ENCODE results near the gene ARHGAP31.

The ARHGAP31 gene

DNA sequence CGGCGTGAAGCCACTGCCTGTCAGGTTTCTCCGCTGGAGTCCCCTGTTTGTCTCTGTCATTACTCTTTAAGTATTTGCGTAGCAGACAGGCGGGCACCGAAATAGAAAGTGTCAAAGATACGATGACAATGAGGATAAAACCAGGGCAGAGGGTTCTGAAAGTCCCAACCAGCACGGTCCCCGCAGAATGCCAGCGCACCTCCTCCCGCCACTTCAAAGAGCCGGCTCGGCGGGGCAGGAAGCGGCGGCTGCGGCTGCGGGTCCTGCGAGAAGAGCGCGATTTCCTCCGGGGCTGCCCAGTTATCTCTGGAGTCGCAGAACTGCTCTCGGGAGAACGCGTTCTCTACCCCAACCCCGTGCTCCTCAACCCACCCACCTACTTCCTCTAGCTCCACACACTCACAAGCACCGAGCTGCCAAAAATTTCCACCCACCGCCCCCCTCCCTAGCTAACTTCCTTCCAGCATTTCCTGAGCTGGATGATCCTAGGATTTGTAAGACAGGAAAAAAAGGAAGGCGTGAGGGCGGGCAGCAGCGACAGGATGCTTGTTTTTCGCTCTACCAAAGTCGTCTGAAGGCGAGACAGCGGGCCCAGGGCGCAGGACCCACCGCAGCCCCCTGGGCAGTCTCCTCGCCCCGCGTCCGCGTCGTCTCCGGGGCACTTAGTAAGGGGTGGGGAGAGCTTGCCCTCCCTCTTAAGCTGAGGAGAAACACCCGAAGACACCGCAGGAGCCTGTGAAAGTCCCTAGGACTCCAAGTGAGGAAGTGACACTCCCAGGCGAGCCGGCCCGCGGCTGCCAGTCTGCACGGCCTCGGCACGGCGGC is at the start of gene ARHGAP31:
Gene ARHGAP31, plus strand, starts transcription at position 513 of the 825 bp plus-strand sequence. CDS start 522 bp downstream, outside the sequence.
- peak; percentile 39 for DNase-seq (ENCODE audit: low read depth)
- no peak for TF ChIP-seq CTCF (IDR thresholded peaks at IDR 0.05; ENCODE audit: low read depth, low read length, missing control alignments)
- H3K4me3 ChIP-seq (ENCODE audit: low read depth, low read length) = peak within 1 kb of the TSS; percentile 80
- in situ Hi-C loops (cut with HindIII; ENCODE audit: low sequenced_read_pairs) = no loop called here

DNA sequence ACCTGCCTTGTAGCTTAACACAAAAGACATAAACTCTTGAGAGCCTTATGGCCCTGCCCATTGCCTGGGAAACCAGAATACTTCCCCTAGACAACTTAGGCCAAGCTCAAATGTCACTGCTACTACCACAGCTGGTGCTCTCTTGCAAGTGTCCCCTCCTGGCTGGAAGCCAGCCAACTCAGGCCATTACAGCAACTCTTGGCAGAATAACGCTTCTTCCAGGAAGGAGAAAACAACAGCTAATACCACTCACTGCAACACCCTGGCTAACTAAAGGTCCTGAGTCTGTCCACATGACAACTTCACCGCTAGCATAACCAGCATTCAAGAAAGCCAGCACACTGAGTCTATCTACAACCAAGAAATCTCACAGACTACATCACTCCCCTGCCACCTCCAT is 48.4 kb upstream of the ARHGAP31 start:
- in situ Hi-C loops (cut with HindIII; ENCODE audit: low sequenced_read_pairs) = no loop called here
- no peak for TF ChIP-seq CTCF (IDR thresholded peaks at IDR 0.05; ENCODE audit: low read depth, low read length, missing control alignments)
- no peak overlapping the region for H3K4me3 ChIP-seq (ENCODE audit: low read depth, low read length)
- no peak for DNase-seq (ENCODE audit: low read depth)

DNA sequence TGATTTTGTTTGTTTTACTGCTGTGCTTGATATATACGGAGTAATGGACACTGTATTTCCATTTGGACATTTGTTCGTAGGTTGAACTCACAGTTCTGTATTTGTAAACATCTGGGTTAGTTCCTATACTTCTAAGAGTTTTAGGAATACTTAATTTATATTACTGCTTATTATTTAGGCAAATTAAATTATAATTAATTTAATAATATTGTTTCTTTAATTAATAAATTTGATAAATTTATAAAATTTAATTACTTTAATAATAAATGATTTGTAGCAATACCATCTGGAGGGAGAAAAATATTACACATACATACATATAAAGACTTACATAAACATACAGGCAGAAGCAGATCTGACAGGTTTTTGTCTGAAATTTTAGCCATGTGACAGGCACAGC is 39.0 kb upstream of the ARHGAP31 start:
- in situ Hi-C loops (cut with HindIII; ENCODE audit: low sequenced_read_pairs) = no loop called here
- no peak for DNase-seq (ENCODE audit: low read depth)
- no peak for TF ChIP-seq CTCF (IDR thresholded peaks at IDR 0.05; ENCODE audit: low read depth, low read length, missing control alignments)
- no peak overlapping the region for H3K4me3 ChIP-seq (ENCODE audit: low read depth, low read length)

DNA sequence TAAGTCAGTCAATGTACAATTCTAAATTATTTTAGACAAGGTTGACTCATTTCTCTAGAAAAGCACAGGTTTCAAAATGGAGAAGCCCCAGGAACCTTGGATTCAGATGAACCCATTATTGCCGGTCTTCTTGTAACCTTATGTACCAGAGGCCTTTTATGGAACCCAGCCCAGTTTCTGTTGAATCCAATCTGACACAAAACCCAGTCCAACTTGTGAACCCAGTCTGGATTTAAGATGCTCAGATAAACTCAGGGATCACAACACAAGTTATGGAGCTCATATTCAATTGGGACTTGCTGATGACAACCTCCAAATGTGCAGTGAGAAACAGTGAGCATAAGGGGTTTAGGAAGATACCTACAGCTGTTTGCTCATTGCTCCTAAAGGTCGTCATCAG is 37.1 kb upstream of the ARHGAP31 start:
- in situ Hi-C loops (cut with HindIII; ENCODE audit: low sequenced_read_pairs) = no loop called here
- TF ChIP-seq CTCF (IDR thresholded peaks at IDR 0.05; ENCODE audit: low read depth, low read length, missing control alignments) = no peak
- no peak for DNase-seq (ENCODE audit: low read depth)
- no peak overlapping the region for H3K4me3 ChIP-seq (ENCODE audit: low read depth, low read length)

DNA sequence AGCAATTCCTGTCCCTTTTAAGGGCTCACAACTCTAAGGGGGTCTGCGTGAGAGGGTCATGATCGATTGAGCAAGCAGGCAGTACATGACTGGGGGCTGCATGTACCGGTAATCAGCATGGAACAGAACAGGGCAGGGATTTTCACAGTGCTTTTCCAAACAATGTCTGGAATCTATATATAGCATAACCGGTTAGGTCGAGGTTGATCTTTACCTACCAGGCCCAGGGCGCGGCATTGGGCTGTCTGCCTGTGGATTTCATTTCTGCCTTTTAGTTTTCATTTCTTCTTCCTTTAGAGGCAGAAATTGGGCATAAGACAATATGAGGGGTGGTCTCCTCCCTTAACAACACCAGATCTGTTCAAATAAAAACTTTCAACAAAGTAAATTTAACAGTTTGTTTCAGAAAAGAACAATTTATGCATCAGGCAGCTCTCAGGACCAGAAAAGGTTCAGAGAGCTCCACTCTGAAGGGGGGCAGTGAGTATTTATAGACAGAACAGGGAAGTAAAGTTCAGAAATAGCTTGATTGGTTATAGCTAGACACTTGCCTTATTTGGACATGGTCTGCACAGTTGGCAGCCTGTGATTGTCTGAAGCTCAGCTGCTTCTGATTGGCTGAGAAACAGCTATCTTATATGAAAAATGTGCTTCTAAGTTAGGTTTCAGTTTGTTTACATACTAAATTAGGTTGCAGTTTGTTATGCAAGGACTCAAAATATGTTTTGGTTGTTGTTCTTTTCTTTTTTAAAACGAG is 36.4 kb upstream of the ARHGAP31 start:
- no peak for DNase-seq (ENCODE audit: low read depth)

More for the DNA sequence above, 36.4 kb upstream of the ARHGAP31 start:
- no peak for TF ChIP-seq CTCF (IDR thresholded peaks at IDR 0.05; ENCODE audit: low read depth, low read length, missing control alignments)
- in situ Hi-C loops (cut with HindIII; ENCODE audit: low sequenced_read_pairs) = no loop called here
- H3K4me3 ChIP-seq (ENCODE audit: low read depth, low read length) = no peak overlapping the region
